Stimulated activated CD4-positive, alpha-beta T cell treated with anti-CD3 and anti-CD28 coated beads, Interleukin-15, amount 100 ng/mL, for 24 hours (primary cell): ENCODE measurements around the gene GRB7.
A peak's percentile ranks its signal among the peaks of the same experiment; 100 is the strongest.
"Not testable (repeated sequence)": the region's sequence is repeated elsewhere in the genome, so short reads cannot be mapped to it uniquely, and the experiment has no call there.

Source experiments
- DNase-seq: peaks from one replicate; pipeline ENCODE4 v3.0.0-alpha.2; 2020

The GRB7 gene

DNA sequence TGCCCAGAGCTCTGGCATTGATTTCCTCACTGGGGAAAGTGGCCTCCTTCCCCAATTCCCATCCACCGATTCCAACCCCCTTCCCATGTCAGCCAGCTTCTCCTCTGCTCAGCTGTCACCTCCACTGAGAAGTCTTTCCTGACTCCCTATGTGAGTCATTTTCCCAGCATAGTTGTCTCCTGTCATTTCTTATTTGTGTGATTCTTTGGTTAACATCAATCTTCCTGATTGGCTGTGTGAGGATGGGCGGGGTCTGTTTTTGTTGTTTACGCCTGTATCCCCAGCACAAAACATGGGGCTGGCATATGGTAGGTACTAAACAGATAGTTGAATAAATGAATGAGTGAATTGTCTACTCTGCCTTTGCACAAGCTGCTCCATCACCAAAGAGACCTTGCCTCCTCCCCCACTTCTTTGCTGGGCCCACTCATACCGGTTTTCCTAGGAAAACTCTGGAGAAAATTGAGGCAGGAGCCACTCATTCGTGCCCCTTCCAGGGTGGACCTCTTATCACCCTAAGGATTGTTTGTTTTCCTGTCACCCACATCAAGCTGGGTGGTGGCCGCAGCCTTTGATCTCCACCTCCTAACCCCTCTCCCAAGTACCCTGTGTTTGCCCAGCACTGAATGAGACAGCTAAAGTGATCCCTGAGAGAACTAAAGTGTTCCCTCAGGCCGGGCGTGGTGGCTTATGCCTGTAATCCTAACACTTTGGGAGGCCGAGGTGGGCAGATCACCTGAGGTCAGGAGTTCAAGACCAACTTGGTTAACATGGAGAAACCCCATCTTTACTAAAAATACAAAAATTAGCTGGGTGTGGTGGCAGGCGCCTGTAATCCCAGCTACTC lies 1.2 kb upstream of the GRB7 start:
- no peak for DNase-seq

DNA sequence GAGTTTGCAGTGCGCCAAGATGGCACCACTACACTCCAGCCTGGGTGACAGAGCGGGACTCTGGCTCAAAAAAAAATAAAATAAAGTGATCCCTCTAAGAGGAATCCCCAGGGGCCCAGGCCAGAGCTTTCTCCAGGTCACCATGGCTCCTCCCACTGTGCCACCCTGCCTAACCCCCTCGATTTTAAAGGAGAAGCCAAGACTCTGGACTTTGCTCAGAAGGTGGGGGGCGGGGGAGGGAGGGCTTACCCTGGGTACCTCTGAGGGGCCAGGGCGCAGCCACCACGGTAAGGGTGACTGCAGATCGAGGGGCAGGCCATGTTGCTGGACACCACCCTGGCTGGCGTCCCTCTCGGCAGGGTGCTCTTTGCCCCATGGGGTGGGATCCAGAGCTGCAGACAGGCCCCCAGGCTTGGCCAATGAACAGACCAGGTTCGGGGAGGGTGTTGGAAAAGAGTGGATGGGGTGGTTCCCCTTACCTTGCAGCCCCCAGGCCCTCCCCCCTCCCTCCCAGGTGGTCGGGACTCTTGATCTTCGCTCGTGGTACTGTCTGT lies 455 bp upstream of the GRB7 start:
- DNase-seq = no peak

GRCh38 chr17:39738568-39738901 lies 797 bp downstream of the GRB7 start:
- DNase-seq = peak; percentile 74

DNA sequence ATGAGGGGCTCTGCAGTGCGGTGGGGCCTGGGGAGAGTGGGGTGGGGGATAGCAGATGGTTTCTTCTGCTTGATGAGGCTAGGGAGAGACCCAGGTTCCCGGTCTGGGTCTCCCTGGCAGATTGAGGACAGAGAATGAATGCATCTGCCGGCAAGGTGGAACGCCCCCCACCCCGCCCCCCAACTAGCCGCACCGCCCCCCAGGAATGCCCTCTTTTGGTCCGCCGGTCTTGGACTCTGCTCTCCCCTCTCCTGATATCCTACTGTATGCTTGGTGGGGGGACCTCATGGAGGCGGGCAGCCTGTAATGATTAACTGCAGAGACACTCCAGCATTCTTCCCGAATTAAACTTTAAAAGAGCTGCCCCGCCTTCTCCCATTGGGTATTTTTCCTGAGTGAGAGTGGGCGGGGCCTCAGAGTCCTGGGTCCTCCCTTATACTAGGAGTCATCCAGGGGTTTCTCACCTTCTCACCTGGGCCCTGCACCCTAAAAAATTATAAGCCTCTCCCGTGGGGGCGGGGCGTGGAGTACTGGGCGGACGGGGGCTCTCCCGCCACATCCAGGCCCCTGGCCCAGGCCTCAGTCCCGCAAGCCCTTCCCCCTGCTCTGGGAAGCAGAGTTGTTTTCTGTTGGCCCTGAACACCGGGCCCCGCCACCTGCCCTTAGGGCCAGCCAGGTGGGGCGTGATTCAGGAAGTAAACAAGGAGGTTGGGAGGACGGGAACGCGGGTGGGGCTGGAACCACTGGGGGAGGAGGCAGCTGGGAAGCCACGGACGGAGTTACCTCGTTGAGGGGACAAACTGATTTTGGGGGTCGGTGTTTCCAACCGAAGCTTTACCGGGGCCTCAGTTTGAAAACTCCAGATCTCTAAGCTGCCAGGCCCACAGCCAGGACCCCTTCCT lies 1.5 kb downstream of the GRB7 start:
- no peak for DNase-seq

DNA sequence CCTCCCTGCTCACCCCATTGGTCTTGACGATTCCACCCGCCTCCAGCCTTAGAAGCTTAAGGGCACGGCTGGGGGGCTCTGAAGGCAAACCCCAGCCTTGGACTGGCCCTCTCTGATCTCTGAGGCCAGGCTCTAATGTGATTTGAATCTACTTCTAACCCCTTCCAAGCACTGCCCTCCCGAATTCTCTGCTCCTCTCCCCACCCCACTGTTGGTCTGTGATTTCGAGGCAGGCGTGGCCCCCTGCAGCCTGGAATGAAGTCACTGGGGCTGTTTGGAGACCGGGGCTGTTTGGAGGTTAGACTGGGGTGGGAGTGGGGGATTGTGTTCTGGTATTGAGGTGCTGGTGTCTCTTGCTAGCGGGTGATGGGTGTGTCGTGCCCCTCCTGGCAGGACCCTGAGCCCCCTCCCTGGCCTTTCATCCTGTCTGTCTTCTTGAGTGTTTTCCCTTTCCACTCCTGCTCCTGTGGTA lies 2.2 kb downstream of the GRB7 start:
- DNase-seq = no peak

DNA sequence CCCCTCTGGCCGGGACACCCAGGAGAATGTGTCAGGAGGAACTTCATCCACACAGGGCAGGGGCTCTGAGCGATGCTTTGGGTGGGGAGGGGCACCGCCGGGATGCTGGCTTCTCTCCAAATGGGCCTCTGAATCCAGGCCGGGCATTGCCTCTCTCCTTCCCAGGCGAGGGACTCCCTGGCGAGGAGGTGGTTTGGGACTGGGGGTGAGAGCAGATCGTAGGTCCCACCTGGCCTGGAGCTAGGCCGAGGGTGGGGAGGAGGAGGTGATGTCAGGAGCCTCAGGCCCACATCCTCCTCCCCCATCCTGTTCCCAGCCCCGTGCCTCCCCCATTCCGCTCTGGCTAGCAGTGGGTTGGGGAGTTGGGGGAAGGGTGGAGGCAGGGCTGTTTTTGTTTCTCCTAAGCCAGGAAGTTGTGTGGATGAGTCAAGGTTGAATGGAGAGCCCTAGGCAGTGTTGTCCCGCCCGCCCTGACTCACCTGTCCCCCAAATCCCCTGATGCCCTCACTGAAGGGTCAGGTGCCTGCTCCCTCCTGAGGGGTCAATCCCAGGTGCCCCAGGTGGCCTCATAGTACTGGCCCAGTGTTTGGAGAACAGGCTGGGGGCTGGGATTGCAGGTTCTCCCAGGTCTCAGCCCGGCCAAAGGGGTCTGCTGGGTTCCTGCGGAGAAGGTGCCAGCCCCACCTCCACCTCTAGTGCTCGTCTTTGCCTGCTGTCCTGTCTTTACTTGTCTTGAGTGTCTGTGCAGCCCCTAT lies 2.8 kb downstream of the GRB7 start:
- DNase-seq = no peak

DNA sequence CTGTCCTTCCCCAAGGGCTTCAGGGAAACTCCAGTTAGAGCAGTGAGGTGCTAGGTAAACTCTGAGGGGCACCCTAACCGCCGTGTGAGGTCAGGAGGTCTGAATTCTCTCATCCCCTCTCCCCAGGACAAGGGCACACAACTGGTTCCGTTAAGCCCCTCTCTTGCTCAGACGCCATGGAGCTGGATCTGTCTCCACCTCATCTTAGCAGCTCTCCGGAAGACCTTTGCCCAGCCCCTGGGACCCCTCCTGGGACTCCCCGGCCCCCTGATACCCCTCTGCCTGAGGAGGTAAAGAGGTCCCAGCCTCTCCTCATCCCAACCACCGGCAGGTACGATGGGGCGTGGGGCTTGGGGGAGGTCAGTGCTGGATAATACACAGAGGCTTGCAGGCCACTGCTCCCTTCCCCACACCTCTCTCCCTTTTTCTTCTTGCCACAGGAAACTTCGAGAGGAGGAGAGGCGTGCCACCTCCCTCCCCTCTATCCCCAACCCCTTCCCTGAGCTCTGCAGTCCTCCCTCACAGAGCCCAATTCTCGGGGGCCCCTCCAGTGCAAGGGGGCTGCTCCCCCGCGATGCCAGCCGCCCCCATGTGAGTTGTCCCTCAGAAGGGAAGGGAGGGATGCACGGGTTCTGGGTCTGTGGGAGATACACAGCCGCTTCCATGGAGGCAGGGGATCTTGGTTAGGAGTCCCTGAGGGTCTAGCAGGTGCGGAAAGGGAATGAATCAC lies 4.6 kb downstream of the GRB7 start:
- DNase-seq = no peak

DNA sequence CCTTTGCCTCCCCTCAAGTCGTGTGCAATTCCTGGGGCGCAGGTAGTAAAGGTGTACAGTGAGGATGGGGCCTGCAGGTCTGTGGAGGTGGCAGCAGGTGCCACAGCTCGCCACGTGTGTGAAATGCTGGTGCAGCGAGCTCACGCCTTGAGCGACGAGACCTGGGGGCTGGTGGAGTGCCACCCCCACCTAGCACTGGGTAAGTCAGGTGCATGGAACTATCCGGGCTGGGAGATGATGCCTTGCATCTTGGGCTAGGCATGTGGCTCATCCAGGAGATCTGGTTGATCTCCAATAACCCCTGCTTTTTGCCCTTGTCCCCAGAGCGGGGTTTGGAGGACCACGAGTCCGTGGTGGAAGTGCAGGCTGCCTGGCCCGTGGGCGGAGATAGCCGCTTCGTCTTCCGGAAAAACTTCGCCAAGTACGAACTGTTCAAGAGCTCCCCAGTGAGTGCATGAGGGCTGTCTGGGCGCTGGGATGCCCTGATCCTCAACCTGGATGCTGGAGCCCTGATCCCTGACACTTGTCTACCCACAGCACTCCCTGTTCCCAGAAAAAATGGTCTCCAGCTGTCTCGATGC lies 5.2 kb downstream of the GRB7 start:
- DNase-seq = no peak

GRCh38 chr17:39744075-39744835 lies 6.5 kb downstream of the GRB7 start:
- no peak for DNase-seq

- no peak for DNase-seq
These were observed 7.1 kb downstream of the GRB7 start for GRCh38 chr17:39744836-39745215.

DNA sequence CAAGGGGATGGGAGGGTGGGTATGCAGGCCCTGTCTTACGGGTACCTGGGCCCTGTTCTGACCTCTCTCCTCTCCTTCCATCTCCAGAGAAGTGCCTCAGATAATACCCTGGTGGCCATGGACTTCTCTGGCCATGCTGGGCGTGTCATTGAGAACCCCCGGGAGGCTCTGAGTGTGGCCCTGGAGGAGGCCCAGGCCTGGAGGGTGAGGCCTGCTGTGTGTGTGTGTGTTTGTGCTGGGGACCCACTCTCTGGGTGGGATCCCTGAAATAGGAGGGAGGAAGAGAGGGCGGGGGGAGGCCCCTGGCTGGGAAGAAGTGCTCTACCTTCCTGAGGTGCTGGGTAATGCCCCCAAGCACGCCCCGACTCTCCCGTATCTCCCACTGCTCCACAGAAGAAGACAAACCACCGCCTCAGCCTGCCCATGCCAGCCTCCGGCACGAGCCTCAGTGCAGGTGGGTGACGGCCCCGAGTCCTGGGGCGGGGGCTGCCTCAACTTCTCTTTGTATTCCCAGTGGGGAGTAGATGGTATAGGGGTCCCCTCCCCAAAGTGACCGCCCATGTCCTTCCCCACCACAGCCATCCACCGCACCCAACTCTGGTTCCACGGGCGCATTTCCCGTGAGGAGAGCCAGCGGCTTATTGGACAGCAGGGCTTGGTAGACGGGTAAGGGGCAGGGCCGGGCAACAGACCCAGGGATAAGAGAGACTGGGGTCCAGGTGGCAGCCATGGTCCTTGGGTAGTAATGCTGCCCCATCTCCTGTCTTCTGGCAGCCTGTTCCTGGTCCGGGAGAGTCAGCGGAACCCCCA lies 7.8 kb downstream of the GRB7 start:
- DNase-seq = no peak

GRCh38 chr17:39746145-39746461 lies 8.4 kb downstream of the GRB7 start:
- no peak for DNase-seq

GRCh38 chr17:39747745-39748144 lies 10.0 kb downstream of the GRB7 start:
- no peak for DNase-seq

DNA sequence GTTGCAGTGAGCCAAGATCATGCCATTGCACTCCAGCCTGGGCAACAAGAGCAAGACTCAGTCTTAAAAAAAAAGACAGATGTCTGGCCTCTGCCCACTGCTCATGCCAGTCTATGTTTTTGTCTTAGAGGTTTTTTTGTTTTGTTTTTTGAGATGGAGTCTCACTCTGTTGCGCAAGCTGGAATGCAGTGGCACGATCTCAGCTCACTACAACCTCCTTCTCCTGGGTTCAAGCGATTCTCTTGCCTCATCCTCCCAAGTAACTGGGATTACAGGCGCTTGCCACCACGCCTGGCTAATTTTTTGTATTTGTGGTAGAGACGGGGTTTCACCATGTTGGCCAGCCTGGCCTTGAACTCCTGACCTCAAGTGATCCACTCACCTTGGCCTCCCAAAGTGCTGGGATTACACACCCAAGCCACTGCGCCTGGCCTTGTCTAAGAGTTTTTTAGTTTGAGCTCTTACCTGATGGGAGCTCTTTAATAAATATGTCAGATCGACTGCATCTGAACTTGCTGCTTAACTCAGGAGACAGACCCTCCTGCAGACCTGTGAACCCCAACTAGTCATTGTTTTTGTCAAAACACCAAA lies 10.8 kb downstream of the GRB7 start:
- not testable (repeated sequence) for DNase-seq

- DNase-seq = no peak
These were observed 12.6 kb downstream of the GRB7 start for GRCh38 chr17:39750131-39751015.

GRCh38 chr17:39751016-39751543 lies 13.3 kb downstream of the GRB7 start:
- no peak for DNase-seq

GRCh38 chr17:39751637-39752036 lies 13.9 kb downstream of the GRB7 start:
- peak; percentile 44 for DNase-seq

DNA sequence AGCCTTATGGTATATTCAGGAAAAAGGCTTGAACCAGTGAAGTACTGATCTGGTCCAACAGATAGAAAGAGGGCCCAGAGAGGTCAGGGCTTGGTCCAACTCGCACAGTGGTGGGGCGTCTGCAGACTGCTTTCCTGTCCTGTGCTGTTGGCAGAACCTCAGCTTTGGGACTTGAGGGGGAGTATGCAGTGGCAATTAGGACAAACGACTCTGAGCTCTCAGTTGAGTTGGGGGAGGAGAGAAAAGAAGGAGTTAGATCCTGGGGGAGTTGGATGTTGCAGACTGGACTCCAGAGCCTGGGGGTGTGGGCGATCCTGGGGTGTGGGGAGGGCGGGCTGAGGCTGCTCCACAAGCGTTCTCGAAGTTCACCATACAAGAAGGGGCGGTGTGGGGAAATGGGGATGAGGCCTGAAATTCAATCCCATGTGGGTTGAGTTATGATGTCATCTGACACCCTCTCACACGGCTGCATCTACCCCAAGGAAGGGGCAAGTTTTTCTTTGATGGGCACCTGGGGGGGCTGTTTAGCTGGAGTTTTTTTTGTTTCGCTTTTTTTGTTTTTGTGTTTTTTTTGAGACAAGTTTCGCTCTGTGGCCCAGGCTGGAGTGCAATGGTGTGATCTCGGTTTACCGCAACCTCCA lies 14.6 kb downstream of the GRB7 start:
- no peak for DNase-seq
